CD1c-positive myeloid dendritic cell (primary cell): ENCODE results near the gene TTBK2.

Experiments used
- DNase-seq: peaks from one replicate; pipeline ENCODE4 v3.0.0-alpha.2; 2016; ENCODE audit errors: extremely low spot score

Gene TTBK2

DNA sequence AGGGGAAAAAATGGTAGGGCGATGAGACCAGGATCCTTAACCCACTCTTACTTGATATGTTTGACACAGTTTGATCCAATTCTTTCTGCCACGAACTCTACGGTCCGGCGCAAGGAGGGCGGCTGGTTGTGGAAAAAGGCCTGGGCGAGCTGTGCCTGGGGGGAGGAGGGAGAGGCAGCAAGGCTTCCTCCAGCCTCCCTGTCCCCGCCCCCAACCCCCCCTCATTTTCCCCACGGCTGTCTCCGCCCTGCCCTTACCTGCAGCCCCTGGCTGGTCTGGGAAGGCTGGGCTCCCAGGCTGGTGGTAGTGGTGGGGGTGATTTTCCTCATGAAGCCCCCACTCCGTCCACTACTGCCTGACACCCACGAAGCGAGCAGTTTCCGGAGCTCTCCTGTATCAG lies 191.6 kb downstream of the TTBK2 start:
- no peak for DNase-seq

DNA sequence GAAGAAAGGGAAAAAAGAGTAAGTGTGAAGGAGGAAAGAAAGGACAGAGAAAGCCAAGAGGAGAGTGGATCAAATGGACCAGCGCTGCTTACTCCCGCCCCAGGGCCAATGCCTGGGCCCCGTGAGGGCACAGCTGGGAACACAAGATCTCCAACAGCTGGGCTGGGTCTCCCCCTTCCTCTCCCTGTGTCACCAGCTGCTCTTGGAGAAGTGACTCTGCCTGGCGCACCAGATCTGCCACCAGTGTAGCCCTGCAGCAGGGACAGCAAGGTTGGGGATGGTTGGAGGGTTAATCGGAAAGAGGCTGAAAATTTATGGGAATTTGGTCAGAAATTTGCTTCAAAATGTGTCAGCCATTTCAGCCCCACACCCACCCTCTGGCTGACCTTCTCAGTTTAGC lies 192.0 kb downstream of the TTBK2 start:
- DNase-seq: no peak

DNA sequence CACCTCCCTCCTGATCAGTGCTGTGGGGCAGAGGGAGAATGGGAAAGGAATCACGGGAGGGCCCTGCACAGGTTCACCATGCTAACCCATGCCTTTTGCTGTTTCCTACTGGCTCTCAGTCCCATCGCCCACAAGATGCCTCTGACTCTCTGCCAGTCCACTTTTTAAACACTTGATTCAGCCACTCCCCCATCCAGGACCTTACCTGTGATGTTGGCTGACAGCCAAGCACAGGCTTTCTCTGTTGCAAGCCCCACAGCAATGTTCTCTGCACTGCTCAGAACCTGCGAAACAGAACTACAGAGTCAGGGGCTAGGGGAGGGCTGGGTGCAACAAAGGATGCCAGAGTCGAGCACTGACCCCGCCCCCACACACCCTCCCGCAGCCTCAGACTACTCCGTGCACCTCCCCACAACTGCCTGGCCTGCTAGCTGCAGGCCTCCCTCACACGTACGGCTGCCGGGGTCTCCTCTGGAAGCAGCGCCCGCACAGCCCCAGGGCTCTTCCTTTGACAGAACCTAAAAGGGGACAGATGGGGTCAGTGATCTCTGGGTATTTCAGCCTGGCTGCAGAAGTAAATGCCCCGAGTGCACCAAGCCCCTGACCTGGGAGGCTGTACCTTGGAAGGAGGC lies 192.7 kb downstream of the TTBK2 start:
- DNase-seq: no peak

DNA sequence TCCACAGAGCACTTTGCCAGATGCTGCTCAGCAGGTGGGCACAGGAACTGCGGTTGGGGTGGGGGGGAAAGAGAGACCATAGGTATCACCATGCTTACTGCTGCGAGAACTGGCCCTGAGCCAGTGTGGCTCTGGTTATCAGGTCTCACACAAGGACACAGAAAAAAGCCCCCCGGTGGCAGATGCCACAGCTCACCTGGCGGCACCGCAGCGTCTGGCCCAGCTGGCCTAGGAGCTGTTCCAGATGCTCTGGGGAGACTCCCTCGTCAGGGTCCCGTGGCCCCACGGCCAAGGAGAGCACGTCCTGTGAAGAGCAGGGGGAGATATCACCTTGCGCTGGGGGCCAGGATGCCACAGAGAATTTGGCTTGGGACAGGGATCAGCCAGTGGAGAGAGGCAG lies 194.5 kb downstream of the TTBK2 start:
- DNase-seq: no peak

DNA sequence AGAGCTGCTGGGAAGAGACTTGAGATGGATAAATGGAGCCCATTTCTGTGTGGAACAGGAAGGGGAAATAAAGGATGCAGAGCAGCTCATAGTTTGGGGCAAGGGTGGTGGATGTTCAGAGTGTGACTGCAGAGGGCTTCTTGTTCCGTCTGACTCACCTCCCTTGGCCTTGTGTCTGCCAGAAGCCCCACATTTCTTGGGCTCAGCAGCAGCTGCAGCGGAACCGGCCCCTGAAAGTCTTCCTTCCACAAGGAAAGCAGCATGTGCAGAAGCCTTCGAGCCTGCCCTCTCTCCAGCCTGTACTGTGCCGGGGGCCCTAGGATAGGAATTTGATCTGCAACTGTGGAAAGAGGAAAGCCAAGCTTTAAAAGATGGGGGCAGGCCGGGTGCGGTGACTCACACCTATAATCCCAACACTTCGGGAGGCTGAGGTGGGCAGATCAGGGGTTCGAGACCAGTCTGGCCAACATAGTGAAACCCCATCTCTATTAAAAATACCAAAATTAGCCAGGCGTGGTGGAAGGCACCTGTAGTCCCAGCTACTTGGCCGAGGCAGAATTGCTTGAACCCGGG lies 195.2 kb downstream of the TTBK2 start:
- no peak for DNase-seq

DNA sequence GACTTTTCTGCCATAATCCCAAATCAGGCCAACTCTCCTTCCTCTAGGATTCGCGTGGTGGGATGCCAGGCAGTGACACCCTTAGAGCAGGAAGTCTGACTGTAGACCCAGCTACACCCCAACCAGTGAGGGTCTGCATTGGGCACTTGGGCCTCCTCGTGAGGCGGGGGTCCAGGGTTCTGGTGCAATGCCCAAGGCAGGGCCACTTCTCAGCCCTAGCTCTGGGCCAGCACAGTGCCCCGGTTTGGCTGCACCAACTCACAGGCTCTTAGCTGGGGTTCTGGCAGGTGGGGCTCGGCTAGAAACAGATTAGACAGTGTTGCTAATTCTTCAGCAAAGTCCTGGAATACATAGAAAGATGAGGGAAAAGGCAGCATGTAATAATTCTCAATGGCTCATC lies 196.3 kb downstream of the TTBK2 start:
- no peak for DNase-seq

DNA sequence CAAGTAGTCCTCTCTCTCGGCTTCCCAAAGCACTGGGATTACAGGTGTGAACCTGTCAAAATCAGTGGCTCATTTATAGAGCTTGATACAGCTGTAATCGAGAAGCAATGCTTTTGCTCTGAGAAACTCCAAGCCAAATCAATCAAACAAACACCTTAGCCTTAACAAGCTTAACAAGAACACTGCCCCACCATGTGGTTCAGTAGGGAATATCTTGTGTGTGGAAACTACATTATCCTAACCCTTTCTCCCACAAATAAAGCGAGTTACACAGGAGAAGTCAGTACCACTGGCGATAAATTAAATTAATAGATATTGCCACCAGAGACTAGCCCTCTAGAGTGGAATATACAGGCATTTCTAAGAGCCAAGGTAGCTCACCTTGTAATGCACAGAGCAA lies 197.5 kb downstream of the TTBK2 start:
- no peak for DNase-seq

DNA sequence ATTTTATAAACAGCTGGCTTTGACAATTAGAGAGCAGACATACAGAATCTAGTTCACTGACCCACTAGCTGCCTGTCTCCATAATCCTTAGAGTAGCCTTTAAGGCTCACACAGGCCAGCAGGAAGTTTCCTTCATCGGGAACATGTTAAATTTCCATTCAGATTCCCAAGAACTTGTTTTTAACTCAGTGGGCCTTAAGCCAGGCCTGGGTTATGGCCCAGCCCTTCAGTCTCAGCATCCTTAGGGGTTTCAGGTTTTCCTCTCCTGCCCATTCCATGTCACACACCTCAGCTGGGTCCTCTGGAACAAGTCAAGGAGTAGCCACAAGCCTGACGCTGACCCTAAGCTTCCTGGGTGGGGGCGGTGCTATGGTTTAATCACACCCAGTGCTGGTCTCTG lies 198.7 kb downstream of the TTBK2 start:
- DNase-seq: no peak

DNA sequence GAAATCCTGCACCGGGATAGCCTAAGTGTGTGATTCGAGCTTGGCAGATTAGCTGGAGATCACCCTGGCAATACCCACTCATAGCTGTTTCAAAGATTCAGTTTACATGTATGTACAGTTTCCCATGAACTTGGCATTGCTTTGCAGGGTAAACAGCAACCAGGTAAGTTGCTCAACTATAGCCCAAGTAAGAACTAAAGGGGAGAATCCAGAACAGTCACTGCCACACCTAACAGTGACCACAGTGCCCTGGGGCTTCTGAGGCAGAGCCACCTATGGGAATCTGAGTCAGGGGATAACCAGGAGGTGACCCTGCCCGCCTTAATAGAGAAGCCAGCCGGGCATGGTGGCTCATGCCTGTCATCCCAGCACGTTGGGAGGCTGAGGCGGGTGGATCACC lies 199.6 kb downstream of the TTBK2 start:
- DNase-seq: no peak

DNA sequence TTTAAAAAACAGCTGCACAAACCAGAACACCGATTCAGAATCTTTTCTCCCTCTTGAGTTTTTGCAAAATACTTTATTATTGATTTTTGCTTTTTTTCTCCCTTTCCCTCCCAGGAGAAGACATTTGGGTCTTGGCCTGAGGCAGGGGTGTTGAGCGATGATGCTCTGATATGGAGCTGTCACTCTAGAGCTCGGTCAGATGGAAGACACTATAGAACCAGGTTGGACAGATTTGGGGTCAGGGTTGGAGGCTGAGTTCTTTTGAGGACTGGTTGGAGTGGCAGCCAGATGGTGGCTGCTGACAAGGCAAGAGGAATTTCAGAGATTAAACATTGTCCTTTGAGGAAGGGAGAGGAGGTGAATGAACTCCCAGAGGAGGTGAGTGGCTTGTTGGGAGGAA lies 200.5 kb downstream of the TTBK2 start:
- DNase-seq: no peak

DNA sequence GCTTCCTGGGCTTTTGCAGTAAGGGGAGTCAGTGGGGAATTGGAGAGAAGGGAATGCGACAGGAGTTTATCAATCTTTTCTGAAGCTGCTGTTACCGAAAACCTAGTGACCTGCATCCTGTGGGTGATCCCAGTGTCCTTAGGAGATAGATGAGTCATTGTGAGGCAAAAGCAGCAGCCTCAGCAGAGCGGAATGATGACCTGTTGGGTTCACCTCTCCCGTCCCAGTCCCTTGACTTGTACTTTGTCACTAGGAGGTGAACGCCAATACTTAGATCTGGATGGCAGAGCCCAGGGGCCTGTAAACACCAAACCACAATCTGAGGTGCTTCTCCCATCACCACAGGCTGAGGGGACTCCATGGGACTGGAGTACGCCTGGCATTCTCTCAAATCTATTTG lies 201.5 kb downstream of the TTBK2 start:
- DNase-seq: no peak

DNA sequence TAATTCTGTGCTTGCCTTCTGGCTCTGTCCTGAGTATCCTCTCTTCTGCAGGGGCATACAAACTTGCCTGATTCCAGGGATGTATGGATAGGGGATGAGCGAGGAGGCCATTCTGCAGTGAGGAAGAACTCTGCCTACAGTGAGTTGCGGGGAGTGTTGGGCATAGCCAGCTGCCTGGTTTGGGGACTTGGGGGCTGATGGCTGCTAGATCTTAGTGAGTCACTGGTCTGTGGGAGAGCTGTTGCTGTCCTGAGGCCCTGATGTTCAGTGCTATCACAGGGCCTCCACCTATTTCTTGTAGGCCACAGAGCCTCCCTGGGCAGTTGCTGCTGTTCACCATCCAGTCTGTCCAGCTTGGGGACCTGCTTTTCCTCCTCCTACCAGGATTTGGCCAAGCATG lies 204.0 kb downstream of the TTBK2 start:
- no peak for DNase-seq

DNA sequence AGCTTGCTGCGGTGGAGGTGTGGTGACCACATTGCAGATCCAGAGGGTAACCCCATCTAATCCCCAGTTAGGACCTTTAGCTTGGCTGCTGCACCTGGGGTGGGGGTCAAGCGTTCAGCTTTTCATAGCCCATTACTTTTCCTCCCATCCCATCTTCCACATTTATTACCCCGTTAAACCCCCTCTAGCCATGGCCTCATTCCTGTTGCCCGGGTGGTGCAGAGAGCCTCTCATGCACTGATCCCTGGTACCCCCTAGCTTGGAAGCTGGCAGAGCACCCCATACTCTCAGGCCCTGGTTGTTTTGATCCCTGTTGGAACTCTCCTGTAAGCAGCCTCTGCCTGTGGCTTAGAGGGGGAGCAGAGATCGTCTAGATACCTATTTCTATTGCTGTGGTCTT lies 204.5 kb downstream of the TTBK2 start:
- DNase-seq: no peak

DNA sequence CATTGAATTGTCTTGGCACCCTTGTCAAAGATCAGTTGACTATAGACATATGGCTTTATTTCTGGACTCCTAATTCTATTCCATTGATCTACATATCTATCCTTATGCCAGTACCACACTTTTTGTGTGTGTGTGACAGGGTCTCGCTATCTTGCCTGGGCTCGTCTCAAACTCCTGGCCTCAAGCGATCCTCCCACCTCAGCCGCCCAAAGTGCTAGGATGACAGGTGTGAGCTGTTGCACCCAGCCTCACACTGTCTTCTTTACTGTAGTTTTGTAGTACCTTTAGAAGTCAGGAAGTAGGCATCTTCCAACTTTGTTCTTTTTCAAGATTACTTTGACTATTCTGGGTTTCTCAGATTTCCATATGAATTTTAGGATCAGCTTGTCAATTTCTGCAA lies 208.0 kb downstream of the TTBK2 start:
- DNase-seq: no peak

DNA sequence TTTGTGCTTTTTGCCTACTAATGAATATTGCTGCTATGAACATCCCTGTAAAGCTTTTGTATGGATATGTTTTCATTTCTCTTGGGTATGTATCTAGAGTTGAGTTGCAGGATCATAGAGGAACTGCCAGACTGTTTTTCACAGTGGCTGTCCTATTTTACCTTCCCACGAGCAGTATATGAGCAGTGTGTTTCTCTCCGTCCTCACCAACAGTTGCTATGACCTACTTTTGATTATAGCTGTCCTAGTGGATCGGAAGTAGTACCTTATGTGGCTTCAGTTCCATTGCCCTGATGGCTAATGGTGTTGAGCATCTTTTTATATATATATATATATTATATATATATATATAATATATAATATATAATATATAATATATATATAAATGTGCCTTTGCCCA lies 208.8 kb downstream of the TTBK2 start:
- DNase-seq: no peak

DNA sequence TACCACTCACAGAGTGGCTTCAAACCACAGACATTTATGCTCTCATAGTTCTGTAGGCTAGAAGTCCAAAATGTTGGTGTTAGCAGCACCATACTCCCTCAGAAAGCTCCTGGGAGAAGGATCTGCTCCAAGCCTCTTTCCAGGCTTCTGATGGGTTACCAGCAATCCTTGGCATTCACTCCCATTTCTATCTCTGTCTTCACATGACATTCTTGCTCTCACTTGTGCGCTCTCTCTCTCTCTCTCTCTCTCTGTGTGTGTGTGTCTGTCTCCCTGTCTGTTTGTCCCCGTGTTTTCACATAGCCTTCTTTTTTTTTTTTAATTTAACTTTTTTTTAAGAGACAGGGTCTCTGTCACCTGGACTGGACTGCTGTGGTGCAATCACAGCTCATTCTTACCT lies 209.9 kb downstream of the TTBK2 start:
- DNase-seq: no peak

DNA sequence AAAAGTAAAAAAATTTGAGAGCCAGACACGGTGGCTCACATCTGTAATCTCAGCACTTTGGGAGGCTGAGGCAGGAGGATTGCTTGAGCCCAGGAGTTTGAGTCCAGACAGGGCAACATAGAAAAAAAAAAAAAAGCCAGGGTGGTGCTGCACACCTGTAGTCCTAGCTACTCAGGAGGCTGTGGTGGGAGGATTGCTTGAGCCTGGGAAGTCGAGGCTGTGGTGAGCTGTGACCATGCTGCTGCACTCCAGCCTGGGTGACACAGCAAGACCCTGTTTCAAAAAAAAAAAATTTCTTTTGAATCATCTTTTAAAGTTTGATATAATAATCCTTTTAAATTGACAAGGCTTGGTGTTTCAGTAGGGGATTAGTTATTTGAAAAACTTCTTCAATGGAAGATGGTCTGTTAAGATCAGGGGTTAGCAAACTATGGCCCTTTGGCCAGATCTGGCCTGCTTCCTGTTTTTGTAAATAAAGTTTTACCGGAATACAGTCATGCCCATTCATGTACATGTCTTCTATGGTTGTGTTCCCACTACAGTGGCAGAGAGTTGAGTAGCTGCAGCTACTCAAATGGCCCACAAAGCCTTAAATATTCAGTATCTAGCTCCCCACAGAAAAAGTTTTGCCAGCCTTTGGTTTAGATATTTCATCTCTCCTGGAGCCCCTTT lies 212.6 kb downstream of the TTBK2 start:
- DNase-seq: no peak

DNA sequence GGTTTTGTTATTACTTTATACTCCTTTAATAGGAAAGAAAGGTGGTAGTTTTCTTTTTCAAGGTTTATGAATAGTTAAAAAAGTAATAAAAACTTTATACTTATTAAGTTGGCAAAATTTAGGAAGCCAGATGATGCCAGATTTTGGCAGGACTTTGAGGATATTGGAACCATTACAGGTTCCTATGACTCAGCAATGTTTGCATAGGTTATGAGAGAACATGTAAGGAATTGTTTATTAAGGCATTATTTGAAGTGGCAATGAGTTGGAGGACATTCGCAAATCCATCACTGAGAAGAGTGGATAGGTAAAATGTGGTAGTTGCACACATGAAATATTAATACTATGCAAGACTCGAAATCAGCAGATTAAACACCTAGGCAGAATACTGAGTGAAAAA lies 213.5 kb downstream of the TTBK2 start:
- no peak for DNase-seq

DNA sequence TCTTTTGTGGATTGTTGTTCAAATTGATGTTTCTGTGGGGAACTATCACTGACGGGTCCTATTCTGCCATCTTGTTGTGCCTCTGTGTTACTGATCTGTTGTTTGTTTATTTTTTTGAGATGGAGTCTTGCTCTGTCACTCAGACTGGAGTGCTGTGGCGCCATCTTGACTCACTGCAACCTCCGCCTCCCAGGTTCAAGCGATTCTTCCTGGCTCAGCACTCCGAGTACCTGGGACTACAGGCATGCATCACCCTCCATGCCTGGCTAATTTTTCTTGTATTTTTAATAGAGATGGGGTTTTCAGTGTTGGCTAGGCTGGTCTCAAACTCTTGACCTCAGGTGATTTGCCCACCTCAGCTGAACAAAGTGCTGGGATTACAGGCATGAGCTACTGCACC lies 215.2 kb downstream of the TTBK2 start:
- no peak for DNase-seq

DNA sequence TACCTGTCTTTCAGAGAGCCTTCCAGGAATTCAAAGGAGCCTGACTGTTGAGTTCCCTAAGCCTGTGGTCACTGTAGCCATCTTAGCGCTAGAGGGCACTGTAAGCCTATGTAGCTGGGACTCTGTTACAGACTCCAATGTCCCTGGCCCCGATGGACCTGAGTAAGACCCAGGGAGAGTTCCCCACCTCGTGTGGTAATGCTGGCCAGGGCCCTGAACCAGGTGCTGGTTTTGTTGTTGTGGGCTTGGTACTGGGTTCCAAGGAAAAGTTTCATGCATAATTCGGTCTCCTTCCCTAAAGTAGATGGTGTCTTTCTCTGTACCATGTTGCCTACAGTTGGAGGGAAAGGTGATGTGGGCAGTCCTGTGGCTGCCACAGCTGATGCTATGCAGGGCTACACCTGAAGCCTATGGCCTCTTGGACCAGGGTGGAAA lies 216.1 kb downstream of the TTBK2 start:
- DNase-seq: peak; percentile 68

DNA sequence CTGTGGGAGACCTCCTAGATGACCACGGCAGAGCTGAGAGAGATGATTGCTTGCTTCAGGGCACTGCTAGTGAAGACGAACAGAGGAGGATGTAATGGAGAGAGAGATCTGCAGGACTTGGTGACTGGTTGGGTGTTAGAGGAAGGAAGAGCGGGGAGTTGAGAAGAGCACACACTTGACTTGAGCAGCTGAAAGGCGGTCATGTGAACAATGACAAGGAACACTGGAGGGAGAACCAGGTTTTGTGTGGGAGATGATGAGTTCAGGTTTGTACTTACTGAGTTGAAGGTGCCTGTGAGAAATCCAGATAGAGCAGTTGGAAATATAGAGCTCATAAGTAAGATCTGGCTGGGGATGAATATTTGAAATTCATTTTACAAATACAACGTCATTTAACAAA lies 224.0 kb downstream of the TTBK2 start:
- no peak for DNase-seq

DNA sequence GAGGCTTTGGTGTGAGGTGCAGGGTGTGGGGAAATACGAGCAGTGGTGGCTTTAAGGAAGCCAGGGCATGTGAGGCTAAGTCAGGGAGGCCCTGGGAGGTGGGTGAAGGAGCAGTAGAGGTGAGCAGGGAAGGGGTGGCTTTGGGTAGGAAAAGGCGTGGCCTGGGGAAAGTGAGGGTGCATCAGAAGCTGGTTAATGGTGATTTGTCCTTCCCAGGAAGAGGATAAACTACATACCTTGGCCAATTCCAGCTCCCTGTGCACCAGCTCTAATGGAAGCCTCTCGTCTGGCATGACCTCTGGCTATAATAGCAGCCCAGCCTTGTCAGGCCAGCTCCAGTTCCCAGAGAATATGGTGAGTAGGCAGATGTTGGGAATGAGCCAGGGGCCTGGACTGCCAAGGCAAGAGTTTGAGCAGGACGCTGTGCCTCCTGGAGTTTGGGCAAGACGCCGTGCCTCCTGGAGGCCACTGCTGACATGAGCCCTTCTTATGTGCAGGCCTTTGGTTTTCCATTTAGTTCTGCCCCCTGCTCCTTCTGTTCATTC lies 225.0 kb downstream of the TTBK2 start:
- no peak for DNase-seq

DNA sequence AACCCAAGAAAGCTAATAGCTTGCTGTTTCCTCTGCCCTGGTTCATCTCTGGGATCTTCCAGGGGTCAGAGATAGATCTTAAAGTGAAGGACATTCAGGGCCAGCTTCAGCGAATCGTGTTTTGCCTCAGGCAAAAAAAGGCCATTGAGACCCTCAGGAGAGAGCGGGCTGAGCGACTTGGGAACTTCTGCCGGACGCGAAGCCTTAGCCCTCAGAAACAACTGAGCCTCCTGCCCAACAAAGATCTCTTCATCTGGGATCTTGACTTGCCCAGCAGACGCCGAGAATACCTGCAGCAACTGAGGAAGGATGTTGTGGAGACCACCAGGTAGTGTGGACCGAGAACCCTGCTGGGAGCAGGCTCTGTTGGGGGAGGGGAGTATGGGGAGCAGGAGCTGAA lies 226.2 kb downstream of the TTBK2 start:
- no peak for DNase-seq
